HEK293 (cell line): Measurements from ENCODE around the gene ZCCHC24.

Source experiments
- CTCF ChIP-seq: fragments of 450-650 bp; formaldehyde crosslinking; IDR thresholded peaks from 2 replicates; pipeline ENCODE4 v1.5.1; 2016; ENCODE audit warnings: missing biosample characterization, missing genetic modification characterization
- OVOL3 ChIP-seq: fragments of 450-650 bp; formaldehyde crosslinking; IDR thresholded peaks from 2 replicates; pipeline ENCODE4 v1.5.1; 2016; ENCODE audit warnings: missing biosample characterization, missing genetic modification characterization
- REST ChIP-seq: fragments of 450-650 bp; formaldehyde crosslinking; IDR thresholded peaks from 2 replicates; pipeline ENCODE4 v1.5.1; 2016; ENCODE audit warnings: missing biosample characterization, missing genetic modification characterization
- ZBTB1 ChIP-seq: fragments of 450-650 bp; formaldehyde crosslinking; IDR thresholded peaks from 2 replicates; pipeline ENCODE4 v1.5.1; 2016; ENCODE audit warnings: missing biosample characterization, missing genetic modification characterization
- ZBTB6 ChIP-seq: fragments of 450-650 bp; formaldehyde crosslinking; IDR thresholded peaks from 2 replicates; pipeline ENCODE4 v1.5.1; 2017; ENCODE audit warnings: missing biosample characterization, missing genetic modification characterization
- ZBTB7A ChIP-seq: fragments of 450-650 bp; formaldehyde crosslinking; IDR thresholded peaks from 2 replicates; pipeline ENCODE4 v1.5.1; 2016; ENCODE audit warnings: low read depth, missing biosample characterization, missing genetic modification characterization
- TF ChIP-seq, protein P1 (sequence below): fragments of 450-650 bp; formaldehyde crosslinking; IDR thresholded peaks from 2 replicates; pipeline ENCODE4 v1.5.1; 2016; ENCODE audit warnings: missing biosample characterization, missing genetic modification characterization, low read depth

DNA sequence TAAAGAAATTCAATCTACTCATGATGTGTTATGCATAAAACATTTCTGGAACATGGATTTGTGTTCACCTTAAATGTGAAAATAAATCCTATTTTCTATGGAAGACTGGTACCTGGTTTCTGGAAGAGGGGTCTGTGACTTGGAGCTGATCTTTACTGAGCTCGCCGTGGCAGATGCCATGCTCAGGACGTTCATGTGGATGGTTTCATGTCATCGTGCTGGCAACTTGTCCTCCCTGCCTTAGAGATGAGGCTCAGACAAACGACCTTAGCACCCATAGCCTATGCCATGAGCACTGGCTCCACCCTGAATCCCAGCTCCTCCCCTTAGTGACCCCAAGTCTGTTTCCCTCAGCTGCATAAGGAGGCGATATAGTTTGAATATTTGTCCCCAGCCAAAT lies 90.8 kb downstream of the ZCCHC24 start:
- no peak for TF ChIP-seq REST (tag by site-specific recombination)
- no peak for TF ChIP-seq ZBTB1 (tag by site-specific recombination)
- no peak for TF ChIP-seq ZBTB7A
- no peak for TF ChIP-seq CTCF
- no peak for TF ChIP-seq ZBTB6 (tag by site-specific recombination)
- TF ChIP-seq, protein P1, sequence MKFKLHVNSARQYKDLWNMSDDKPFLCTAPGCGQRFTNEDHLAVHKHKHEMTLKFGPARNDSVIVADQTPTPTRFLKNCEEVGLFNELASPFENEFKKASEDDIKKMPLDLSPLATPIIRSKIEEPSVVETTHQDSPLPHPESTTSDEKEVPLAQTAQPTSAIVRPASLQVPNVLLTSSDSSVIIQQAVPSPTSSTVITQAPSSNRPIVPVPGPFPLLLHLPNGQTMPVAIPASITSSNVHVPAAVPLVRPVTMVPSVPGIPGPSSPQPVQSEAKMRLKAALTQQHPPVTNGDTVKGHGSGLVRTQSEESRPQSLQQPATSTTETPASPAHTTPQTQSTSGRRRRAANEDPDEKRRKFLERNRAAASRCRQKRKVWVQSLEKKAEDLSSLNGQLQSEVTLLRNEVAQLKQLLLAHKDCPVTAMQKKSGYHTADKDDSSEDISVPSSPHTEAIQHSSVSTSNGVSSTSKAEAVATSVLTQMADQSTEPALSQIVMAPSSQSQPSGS: no peak
- no peak for TF ChIP-seq OVOL3 (tag by site-specific recombination)
